K562 (cell line): ENCODE measurements around the gene JPH2. TPM values are rescaled to one million over a fixed set of nuclear protein-coding genes. Genes with fewer than 3 reads are reported as not detected.
A peak's percentile ranks its signal among the peaks of the same experiment; 100 is the strongest.

Experiments
- ATF7 ChIP-seq: fragments of 450-650 bp; IDR thresholded peaks from 2 replicates; pipeline ENCODE4 v1.7.1; 2014; ENCODE audit warnings: mild to moderate bottlenecking, moderate library complexity
- CBX8 ChIP-seq: fragments of 200-600 bp; sonication (generic); IDR thresholded peaks from 2 replicates; pipeline ENCODE4 v1.6.1; 2012; ENCODE audit warnings: borderline replicate concordance, mixed run types, low read depth, mild to moderate bottlenecking, moderate library complexity, mixed read lengths, low read length, control low read depth, inconsistent platforms; ENCODE audit not compliant: poor library complexity, severe bottlenecking; ENCODE audit errors: extremely low read depth
- CREM ChIP-seq: IDR thresholded peaks from 2 replicates; pipeline ENCODE4 v1.6.1; 2014; ENCODE audit warnings: antibody characterized with exemption, low read depth
- DACH1 ChIP-seq: fragments of 450-650 bp; IDR thresholded peaks from 2 replicates; pipeline ENCODE4 v1.6.1; 2018; ENCODE audit not compliant: partially characterized antibody
- EP400 ChIP-seq: fragments of 450-650 bp; IDR thresholded peaks from 2 replicates; pipeline ENCODE4 v1.6.1; 2017; ENCODE audit warnings: antibody characterized with exemption, mild to moderate bottlenecking, moderate library complexity
- HNRNPLL ChIP-seq: fragments of 200-400 bp; formaldehyde crosslinking; IDR thresholded peaks from 2 replicates; pipeline ENCODE4 v1.6.1; 2017; ENCODE audit warnings: low read length, low read depth, mild to moderate bottlenecking; ENCODE audit not compliant: poor library complexity, severe bottlenecking
- KDM4B ChIP-seq, 2 experiments: fragments of 450-650 bp in 1 of 2; sonication (generic) in 1 of 2; IDR thresholded peaks; 2 replicates each; pipeline ENCODE4 v1.6.1; 2016 to 2017; ENCODE audit warnings: borderline replicate concordance in 2 of 2, antibody characterized with exemption in 1 of 2, low read depth in 1 of 2, mild to moderate bottlenecking in 1 of 2
- KLF16 ChIP-seq: IDR thresholded peaks from 2 replicates; pipeline ENCODE4 v1.6.1; 2016; ENCODE audit warnings: antibody characterized with exemption
- MYNN ChIP-seq, 2 experiments: sonication (generic); formaldehyde crosslinking in 1 of 2; IDR thresholded peaks; 2 replicates each; pipeline versions ENCODE4 v1.5.0 to v1.6.1; 2016 to 2020; ENCODE audit warnings: antibody characterized with exemption in 1 of 2, missing genetic modification reagents in 1 of 2
- NCOA1 ChIP-seq: fragments of 450-650 bp; IDR thresholded peaks from 2 replicates; pipeline ENCODE4 v1.6.1; 2016; ENCODE audit warnings: low read depth
- NCOA4 ChIP-seq: fragments of 450-650 bp; IDR thresholded peaks from 2 replicates; pipeline ENCODE4 v1.6.1; 2018; ENCODE audit warnings: mild to moderate bottlenecking; ENCODE audit not compliant: partially characterized antibody
- POLR2A ChIP-seq: fragments of 450-650 bp; conservative IDR thresholded peaks from 2 replicates; pipeline ENCODE4 v1.6.1; 2016
- RBBP5 ChIP-seq: fragments of 200-600 bp; sonication (generic); IDR thresholded peaks from 2 replicates; pipeline ENCODE4 v1.6.1; 2012; ENCODE audit warnings: borderline replicate concordance, mild to moderate bottlenecking, low read length, control low read depth, inconsistent platforms; ENCODE audit not compliant: insufficient read depth, poor library complexity, severe bottlenecking
- SIN3A ChIP-seq, 2 experiments: fragments of 150-350 bp in 1 of 2; IDR thresholded peaks; 2 replicates each; pipeline ENCODE4 v1.6.1; 2011 to 2016; ENCODE audit warnings: borderline replicate concordance in 2 of 2, low read depth in 2 of 2, low read length in 2 of 2, mild to moderate bottlenecking in 2 of 2, moderate library complexity in 2 of 2; ENCODE audit not compliant: control insufficient read depth in 1 of 2
- TBP ChIP-seq: optimal IDR thresholded peaks from 2 replicates; pipeline ENCODE3; 2011; ENCODE audit warnings: low read depth, low read length, improper control_type of control experiment
- ZC3H4 ChIP-seq: sonication (generic); formaldehyde crosslinking; IDR thresholded peaks from 2 replicates; pipeline ENCODE4 v1.9.0; 2021; ENCODE audit warnings: missing genetic modification reagents, borderline replicate concordance
- ZNF143 ChIP-seq: sonication (generic); formaldehyde crosslinking; IDR thresholded peaks from 2 replicates; pipeline ENCODE4 v1.9.0; 2022; ENCODE audit warnings: mild to moderate bottlenecking, missing genetic modification reagents
- ZNF354B ChIP-seq: fragments of 250-450 bp; sonication (Bioruptor Pico); IDR thresholded peaks from 2 replicates; pipeline ENCODE4 v1.4.0; 2020
- ZNF431 ChIP-seq: sonication (generic); formaldehyde crosslinking; IDR thresholded peaks from 2 replicates; pipeline ENCODE4 v1.8.0; 2022; ENCODE audit warnings: mild to moderate bottlenecking, missing genetic modification reagents
- ZNF77 ChIP-seq: fragments of 250-450 bp; sonication (Bioruptor Pico); IDR thresholded peaks from 2 replicates; pipeline ENCODE4 v1.5.0; 2020
- polyA plus RNA-seq, 8 experiments: library from polyadenylated mRNA; depleted of rRNA in 4 of 8; stranded (reverse) in 5 of 8; unstranded in 3 of 8; fragments of >200 nt; fragmentation: Nextera tagmentation in 2 of 8; fragmentation: Illumina TruSeq in 1 of 8; extraction: Ambion mirVana in 2 of 8; extraction: Trizol in 1 of 8; gene quantifications; 2 replicates each; pipeline versions ENCODE4 v1.2.1 to v1.2.3, GENCODE V29; 2011 to 2014; ENCODE audit warnings: inconsistent platforms in 1 of 8, missing spikeins in 1 of 8
- total RNA-seq, 7 experiments: library from RNA; depleted of rRNA in 6 of 7; stranded (reverse); fragments of >200 nt in 6 of 7; fragmentation: Illumina TruSeq in 2 of 7; extraction: Trizol in 2 of 7; gene quantifications; 2 replicates each; pipeline versions ENCODE4 v1.2.1 to v1.2.3, GENCODE V29; 2011 to 2021; ENCODE audit warnings: low replicate concordance in 1 of 7
- TF ChIP-seq, protein P1 (sequence below): fragments of 250-450 bp; sonication (Bioruptor Pico); IDR thresholded peaks from 2 replicates; pipeline ENCODE4 v1.8.0; 2022; ENCODE audit warnings: inconsistent platforms, mild to moderate bottlenecking, moderate library complexity, borderline replicate concordance
- TF ChIP-seq, protein P2 (sequence below), 2 experiments: IDR thresholded peaks; 2 replicates each; pipeline ENCODE4 v1.6.1; 2011; ENCODE audit warnings: borderline replicate concordance in 1 of 2, control low read depth in 1 of 2, low read depth in 1 of 2, low read length in 1 of 2, mild to moderate bottlenecking in 1 of 2, mixed read lengths in 1 of 2, moderate library complexity in 1 of 2; ENCODE audit not compliant: insufficient read depth in 1 of 2, insufficient read length in 1 of 2, poor library complexity in 1 of 2, severe bottlenecking in 1 of 2; ENCODE audit errors: extremely low read depth in 1 of 2

JPH2 gene
- total and polyA plus RNA-seq, 9 of the 15 experiments (the other 6 are each of a cell fraction or from before 2014, with no cell fraction given): not detected

DNA sequence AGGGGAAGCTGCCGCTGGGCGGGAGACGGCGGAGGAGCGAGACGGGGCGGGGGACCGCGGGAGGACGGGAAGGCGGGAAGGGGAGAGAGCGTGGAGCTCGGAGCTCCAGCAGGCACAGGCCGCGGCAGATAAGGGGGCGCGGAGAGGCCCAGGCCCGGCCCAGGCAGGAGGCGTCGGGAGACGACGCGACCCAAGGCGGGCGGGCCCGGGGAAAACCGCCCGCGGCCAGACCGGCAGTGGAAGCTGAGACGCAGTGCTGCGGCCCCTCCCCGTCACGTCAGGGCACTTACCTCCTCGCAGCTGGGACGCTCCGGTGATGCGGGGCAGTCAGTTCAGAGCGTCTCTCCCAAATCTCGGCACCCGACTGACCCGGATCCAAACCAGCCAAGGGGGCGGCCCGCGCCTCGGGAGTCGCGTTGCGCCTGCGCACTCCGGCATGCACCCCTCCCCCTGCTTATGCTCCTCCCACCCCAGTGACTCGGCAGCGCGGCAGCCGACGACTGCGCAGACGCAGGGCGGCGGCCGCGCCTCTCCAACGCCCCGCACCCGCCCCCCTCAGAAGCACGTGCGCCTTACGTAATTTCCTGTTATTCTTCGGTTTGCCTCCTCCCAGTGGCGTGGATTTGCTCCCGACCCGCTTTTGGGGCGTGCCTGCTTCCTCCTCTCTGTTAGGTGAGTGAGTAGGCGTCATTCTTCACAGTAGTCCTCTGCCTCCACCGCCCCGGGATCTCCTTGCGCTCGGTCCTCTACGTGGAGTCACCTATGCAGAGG, 23.6 kb upstream of the JPH2 start, which contains the start of gene OSER1 (continued):
- TF ChIP-seq POLR2A (peak; percentile 85), ZNF431 (no peak), ZNF143 (CRISPR knock-in tag) (no peak), CREM (peak; percentile 95), ATF7 (peak; percentile 97), ZNF354B (CRISPR knock-in tag) (no peak), KDM4B (IDR thresholded peaks at IDR 0.05; ENCODE audit: borderline replicate concordance in 2 of 2, low read depth in 1 of 2) (peak in 1 of 2 experiments; percentile 25; a peak in 1 of 4 replicates), CBX8 (no peak), MYNN (IDR thresholded peaks at IDR 0.05) (peak; percentile 31; the same call in 1 of the 2 replicates), MYNN (CRISPR knock-in tag; IDR thresholded peaks at IDR 0.05) (no peak), ZC3H4 (no peak), NCOA4 (no peak), EP400 (peak; percentile 86), SIN3A (IDR thresholded peaks at IDR 0.05; ENCODE audit: borderline replicate concordance in 2 of 2, control insufficient read depth in 1 of 2, low read depth in 2 of 2, low read length in 2 of 2) (peak; percentile 45 to 72; a peak in 3 of 4 replicates), ZNF77 (CRISPR knock-in tag) (no peak), HNRNPLL (peak; percentile 82), KLF16 (peak; percentile 47), RBBP5 (peak; percentile 88), TBP (peak; percentile 75), NCOA1 (peak; percentile 35; the same call in 1 of the 2 replicates), DACH1 (no peak)
- TF ChIP-seq, protein P1, sequence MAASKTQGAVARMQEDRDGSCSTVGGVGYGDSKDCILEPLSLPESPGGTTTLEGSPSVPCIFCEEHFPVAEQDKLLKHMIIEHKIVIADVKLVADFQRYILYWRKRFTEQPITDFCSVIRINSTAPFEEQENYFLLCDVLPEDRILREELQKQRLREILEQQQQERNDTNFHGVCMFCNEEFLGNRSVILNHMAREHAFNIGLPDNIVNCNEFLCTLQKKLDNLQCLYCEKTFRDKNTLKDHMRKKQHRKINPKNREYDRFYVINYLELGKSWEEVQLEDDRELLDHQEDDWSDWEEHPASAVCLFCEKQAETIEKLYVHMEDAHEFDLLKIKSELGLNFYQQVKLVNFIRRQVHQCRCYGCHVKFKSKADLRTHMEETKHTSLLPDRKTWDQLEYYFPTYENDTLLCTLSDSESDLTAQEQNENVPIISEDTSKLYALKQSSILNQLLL (CRISPR knock-in tag): no peak
- TF ChIP-seq, protein P2, sequence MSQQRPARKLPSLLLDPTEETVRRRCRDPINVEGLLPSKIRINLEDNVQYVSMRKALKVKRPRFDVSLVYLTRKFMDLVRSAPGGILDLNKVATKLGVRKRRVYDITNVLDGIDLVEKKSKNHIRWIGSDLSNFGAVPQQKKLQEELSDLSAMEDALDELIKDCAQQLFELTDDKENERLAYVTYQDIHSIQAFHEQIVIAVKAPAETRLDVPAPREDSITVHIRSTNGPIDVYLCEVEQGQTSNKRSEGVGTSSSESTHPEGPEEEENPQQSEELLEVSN (IDR thresholded peaks at IDR 0.05; ENCODE audit: borderline replicate concordance in 1 of 2, extremely low read depth in 1 of 2, insufficient read depth in 1 of 2, insufficient read length in 1 of 2, low read depth in 1 of 2, low read length in 1 of 2, poor library complexity in 1 of 2, severe bottlenecking in 1 of 2): peak; percentile 86 to 96
